Fibroblast of the conjunctiva (primary cell): ENCODE data around the gene FLT1.

Experiments used
- DNase-seq: peaks from one replicate; pipeline ENCODE4 v3.0.0-alpha.2; 2010; ENCODE audit warnings: low read depth

The FLT1 gene

DNA sequence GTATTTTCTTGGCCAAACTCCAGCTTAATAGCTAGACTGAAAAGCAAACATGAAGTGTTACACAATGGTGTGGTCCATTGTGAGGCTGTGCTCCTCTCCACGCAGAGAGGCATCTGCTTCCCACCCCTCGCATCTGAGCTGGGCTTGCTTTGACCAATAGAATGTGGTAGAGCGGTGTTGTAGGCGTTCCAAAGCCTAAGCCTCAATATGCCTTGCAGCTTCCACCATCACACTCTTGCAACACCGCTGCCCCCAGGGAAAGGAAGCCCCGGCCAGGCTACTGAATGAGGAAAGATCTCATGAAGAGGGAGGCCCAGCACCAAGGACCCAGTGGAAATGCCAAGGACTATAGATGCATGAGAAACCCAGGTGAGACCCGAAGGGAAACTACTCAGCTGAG lies 9.4 kb downstream of the FLT1 start:
- DNase-seq = no peak

DNA sequence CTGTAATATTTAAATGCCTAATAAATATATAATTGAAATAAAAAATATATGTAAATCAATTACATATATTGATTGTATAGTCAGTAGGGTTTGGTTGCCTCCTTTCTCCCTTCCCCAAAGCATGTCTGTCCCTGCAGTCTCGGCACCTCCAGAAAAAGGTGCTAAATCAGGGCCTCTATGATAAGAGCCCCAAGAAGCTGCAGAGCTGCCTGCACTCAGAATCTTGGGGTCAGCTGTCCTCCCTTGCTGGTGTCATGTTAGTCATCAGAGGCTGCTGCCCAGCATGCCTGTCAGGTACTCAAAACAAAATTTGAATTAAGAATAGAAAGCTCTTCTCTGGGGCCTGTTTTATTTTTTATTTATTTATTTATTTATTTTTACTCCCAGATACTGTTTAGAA lies 9.8 kb downstream of the FLT1 start:
- DNase-seq = no peak

DNA sequence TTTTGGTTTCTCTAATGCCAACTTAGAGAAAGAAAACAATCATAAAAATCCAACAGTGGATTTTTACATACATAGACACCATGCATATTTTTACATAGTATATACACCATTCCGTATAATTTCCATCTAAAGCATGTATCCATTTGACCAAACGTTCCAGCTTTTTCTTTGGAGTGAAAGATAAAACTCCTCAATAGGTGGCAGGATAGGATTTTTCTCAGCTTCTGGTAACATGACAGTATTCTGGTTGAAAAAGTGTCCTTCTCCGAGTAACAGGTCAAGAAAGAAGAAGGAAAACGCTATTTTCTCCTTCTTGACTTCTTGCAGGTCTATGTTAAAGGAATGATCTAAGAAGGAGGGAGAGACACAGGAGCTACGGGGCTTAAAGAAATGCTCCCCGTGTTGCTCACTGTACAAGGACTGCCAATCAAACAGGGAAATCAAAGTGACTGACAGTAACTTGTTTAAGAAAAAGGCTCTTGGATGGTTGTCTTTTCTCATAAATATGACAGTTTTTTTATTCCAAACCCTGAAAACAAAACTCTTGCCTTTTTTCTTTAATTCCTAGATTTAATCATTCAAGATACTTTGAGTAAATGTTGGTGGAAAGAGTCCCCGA lies 11.5 kb downstream of the FLT1 start:
- DNase-seq = no peak

DNA sequence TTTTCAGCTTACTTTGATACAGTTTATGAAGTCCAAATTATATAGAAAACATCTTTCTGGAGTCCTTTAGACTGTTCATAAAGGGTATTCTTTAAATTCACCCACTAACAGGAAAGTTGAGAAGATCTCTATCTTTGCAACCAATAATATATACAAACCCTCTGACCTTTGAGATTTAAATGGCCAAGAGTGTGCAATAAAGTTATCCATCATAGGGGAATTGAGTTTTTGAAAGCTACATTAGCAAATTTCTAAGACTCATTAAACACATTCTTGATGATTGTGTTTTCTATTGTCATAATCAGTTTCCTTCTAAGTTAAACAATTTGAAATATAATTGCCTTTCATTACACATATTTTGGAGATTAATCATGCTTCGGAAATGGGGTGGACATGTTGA lies 15.9 kb downstream of the FLT1 start:
- DNase-seq = no peak

DNA sequence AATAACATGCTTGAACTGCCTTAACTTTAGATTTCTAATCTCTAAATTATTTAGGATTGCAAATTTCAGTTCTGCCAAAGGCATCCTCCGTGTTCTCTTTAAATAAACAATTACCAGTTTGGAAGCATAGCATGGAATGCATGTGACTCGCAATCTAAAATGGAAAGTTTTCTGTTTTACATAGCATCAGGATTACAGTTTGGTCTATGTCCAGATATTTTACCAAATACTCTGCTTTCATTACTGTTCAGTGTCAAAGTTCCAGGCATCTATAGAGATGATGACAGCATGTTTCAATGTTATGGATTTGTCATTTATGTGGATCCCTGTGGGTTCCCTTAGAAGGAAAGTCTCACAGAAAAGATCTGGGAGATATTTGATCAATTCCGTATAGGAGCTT lies 16.8 kb downstream of the FLT1 start:
- peak; percentile 33 for DNase-seq

DNA sequence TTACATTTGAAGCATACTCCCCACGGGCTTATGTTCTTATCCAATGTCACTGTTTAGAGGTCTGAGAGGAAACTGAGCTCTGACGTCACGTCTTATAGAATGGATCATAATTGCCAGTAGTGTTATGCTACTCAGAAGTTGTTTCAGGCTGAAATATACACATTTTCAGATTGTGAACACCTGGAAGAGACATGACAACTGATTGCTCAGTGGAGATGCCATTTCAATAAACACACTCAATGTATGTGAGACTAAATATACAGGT lies 17.3 kb downstream of the FLT1 start:
- no peak for DNase-seq

DNA sequence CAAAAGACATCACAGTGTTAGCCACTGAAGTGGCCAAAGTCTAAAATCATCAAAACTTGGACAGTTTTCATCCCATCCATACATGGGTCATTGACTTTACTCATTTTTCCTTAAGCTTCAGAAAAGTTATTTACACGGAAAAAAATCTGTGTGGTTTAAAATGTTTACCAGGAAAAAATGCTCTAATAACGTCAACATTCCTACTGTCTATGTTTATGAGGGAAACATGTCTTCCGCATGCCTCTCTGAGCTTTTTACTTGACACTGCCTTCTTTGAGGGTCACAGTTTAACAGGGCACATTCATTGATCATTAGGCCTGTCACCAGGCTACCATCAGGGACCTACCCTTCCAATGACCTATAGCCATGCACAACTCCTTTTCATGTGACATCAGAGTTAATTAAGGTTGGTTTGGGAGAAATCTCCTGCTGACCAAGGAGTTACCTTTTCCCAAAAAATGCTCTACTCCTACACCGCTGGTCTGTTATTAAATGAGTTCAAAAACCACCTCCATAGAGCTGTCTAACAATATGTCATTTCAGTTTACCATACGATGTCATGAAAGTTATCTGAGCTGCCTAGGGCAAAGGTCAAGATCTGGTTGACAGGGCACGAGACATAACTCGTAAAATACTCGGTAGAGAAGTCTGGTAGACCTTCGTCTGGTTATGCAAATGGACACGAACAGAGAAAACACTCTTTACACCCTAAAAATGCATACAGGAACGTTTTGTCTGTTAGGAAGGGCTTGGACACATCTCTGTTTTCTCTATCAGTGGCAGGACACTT lies 17.8 kb downstream of the FLT1 start:
- no peak for DNase-seq

DNA sequence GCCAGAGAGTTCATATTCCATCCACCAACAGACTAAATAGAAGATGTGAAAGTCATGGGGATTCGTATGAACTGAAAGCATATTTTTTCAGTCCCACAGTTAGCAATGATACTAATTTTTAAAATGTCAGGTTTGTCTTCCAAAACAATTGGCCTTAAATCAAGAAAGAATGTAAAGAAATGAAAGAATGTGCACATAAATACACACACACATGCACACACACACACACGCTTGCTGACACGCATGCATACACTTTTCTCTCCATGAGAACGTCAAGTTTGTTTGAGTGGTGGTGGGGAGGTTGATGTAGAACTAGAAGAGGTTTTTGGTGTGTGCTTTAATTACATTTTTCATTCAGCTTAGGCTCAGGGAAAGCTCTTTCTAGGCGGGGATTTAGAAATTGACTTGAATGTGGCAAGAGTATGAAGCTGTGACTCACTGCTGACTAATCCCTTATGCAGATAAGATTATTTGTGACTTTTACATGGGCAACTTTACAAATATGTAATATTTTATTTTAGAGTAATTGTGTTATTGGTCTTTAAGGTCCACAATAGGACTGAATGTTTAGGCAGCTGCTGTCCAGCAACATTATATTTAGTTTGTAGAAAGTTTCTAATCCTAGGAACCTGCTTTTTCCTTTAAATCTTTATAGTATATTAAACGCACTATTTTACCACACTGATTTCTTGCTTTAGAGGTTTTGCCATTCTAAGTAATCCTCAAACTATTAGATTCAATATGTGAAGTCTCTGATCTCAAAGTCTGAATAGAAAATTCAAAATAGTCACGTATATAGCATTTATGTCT lies 18.8 kb downstream of the FLT1 start:
- DNase-seq = peak; percentile 76

DNA sequence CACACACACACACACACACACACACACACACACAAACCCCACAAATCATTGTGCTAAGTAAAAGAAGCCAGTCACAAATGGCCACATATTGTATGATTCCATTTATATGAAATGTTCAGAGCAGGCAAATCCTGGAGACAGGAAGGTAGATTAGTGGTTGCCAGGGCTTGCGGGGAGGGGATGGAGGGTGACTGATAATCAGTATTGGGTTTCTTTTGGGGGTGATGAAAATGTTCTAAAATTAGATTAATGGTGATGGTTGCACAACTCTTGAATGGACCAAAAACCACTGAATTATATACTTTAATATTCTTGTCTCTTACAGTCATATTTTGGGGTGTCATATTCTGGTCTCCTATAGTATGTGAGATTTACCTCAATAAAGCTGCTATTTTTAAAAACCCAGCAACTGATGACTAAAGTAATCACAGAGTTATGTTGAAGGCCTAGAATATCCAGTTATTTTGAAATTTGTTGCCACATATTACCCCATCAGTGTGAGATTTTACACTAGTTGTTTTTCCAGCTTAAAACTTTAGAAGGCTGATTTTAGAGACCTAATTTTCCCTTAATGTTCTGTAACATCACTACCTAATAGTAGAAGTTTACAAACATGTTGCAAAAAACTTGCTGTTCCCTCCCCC lies 20.3 kb downstream of the FLT1 start:
- no peak for DNase-seq

DNA sequence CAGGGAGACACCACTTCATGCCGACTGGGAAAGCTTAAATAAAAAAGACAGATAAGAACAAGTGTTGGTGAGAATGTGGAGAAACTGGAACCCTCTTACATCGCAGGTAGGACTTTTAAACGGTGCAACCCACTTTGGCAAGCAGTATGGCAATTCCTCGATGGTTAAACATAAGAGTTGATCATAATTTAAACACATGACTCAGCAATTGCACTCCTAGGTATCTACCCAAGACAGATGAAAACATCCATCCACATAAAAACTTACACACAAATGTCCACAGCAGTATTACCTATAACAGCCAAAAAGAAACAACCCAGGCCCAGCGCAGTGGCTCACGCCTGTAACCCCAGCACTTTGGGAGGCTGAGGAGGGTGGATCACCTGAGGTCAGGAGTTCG lies 21.9 kb downstream of the FLT1 start:
- no peak for DNase-seq

DNA sequence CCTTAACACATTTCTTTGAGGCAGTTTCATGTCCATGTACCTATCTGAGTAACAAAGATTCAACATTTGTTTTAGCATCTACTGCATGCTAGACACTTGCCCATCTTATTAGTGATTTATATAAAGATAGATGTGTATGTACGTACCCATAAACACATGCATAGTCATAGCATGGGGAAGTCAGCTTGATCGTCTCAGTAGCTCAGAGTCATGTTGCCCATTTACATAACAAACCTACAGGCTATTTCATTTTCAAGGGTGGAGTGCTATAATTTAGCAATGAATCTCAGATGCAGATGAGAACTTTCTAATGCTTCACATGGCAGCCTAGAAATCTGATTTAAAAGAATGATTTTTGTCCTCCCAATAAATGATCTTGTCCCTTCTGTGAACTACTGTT lies 23.5 kb downstream of the FLT1 start:
- DNase-seq = no peak

DNA sequence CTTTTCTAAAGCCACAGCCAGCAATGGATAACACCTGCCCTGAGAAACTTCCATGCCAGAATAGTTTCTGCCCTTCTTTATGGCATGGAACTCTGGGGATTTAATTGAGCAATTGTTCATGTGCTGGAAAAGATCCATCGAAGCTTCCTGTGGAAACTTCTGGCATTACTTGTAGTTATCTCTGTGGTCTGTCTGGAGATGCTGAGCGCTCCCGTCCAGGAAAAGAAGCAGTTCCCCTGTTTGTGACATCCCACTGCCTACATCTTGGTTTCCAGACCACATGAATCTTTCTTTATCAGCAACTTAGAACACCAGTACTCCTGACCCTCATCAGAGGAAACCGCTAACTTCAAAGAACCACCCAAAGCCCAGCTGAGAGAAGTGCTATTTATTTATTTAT lies 24.6 kb downstream of the FLT1 start:
- no peak for DNase-seq

DNA sequence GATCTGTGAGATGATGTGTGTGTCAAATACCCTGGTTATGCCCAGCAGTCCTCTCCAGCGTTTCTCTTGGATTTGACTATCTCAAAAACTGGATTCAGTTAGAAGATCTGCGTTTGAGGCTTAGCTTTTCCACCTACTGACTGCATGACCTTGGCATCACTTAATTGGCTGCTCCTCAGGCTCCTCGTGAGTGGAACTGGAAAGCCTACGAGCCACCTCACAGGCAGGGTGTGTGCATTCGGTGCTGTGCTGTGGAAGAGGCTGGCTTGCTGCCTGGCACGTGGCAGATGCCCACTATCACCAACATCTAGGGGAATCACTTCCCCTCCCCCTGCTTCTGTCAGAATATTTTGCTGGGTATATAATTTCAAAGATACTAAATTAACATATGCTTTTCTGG lies 25.6 kb downstream of the FLT1 start:
- no peak for DNase-seq

DNA sequence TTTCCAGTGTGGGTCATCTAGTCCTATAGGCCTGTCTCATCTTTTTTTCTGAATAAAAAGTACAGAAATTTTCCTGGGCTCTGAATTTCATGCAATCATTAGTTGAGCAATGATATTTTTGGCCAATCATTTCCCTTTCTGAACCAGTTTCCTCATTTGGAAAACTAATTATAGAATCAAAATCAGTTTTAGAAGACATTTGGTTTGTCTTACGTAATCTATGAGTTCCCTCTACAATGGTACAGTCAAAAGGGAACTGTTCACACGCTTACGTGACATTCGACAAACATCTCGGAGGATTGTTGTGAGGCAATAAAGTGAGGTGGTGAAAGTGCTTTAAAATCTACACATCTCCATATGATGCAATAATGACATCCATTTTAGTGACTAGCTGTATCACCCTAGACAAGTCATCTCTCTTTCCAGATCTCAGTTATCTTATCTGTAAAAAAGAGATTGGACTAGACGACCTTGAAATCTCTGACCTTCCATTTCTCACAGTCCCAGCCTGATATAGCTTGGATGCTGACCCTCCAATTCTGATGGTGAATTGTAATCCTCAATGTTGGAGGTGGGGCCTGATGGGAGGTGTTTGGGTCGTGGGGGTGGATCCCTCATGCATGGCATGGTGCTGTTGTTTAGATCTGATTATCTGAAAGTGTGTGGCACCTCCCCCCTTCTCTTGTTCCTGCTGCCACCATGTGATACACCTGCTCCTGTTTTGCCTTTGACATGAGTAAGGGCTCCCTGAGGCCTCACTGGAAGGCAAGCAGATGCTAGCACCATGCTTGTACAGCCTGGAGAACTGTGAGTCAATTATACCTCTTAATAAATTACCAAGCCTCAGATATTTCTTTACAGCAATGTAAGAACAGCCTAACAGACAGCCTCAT lies 26.7 kb downstream of the FLT1 start:
- no peak for DNase-seq

DNA sequence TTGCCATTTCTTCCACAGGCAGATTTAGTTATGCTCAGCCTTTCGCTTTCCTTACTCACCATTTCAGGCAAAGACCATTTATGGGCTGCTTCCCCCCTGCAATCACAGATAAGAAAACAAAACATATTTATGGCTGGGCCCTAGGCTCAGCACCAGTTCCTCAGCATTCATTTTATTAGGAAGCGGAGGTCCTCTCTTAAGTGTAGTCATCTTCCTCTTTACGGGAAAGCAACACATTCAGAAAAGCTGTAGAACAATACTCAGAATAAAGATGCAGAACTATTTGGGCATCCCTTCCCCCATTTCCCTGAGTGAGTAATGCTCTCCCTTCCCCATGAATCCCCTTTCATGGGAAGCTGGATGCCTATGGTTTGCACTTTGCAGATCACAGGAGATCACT lies 27.9 kb downstream of the FLT1 start:
- DNase-seq = no peak

DNA sequence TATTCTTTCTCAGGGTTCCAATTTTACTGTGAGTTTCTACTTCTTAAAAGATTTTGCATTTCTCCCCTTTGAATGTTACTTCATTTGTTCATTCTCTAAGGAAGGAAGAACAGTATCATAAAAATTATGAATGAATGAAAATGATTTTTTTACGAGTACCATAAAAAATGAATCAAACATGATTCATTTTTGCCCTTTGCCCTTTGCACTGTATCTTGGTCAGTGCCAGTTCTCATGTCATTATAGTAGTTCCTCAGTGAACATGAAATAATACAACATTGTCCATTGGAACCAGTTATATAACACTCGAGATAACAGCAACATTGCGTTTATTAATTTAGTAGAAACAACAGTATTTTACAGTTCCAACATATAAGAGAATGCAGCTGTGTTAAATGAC lies 28.8 kb downstream of the FLT1 start:
- DNase-seq = no peak

DNA sequence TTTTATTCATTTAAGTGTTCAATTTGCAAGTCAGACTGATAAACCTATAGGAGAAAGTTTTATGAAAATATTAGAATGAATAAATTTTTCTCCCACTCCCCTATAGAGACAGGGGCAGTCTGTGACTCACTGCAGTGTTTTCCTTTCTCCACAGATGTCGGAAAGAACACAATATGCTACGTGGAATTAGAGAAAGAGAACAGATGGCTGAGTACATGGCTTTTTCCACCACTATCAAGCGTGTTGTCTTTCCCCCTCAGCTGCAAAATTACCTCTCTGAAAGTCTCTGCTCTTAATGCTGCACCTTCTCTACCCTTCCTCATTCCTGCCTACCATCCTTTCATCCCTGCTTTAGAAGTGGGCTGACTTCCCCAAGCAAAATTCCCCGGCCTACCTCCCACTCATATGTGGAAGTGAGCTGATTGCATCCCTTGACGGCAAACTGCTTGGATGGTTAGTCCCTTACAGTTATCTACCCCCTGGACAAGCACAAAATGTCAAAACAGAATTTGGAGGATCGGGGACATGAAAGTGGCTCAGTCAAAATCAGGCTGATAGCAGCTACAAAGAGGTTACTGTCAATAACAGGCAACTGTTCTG lies 30.0 kb downstream of the FLT1 start:
- no peak for DNase-seq

DNA sequence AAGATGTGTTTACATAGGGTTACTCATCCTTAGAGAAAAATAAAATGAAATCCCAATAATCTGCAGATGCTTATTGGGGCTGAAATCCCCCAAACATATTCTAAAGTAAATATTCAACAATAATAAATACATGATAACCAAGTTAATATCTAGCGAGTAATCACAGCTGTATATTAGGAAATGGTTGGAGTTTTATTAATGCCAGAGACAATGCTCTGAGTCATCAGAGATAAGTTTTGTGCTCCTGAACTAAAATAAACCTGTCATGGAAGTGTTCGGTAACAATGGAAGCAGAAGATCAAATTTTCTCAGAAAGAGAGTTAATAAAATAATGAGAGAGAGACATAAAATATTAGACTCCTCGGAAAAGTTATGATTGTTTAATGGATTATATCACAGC lies 31.4 kb downstream of the FLT1 start:
- no peak for DNase-seq

DNA sequence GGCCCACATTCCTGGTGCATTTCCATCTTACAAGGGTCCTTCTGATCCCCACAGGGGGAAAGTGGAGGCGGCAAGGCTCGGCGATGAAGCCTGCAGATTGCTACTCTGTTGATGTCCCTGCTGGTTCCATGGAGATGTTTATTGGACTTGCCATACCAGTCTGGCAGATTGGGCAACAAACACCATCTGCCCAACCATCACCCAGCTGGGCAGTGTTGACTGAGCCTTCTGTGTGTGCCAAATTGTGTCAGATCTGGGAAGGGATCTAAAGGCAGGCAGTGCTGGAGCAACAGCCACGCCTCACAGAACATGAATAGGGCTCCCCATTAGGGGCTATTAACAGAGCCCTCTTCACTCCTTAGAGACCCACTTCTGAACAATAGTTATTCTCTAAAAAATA lies 35.0 kb downstream of the FLT1 start:
- DNase-seq = no peak

DNA sequence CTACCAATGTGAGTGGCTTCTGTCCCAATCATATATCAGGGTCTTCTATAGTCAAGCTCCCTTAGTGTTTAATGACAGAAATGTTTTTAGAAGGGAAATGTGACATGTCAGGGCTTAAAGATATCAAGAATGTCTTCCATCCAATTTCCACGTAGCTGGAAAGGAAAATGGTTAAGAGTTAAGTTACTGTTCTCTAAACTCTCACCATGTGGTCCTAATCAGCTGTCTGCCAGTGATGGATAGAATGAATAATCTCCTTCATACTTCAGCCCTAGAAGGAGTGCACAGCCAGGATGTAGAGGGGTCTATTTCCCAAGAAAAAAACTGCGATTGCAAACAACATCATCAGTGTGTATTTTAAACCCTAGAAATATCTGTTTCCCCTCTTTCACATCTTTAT lies 36.3 kb downstream of the FLT1 start:
- DNase-seq = no peak

DNA sequence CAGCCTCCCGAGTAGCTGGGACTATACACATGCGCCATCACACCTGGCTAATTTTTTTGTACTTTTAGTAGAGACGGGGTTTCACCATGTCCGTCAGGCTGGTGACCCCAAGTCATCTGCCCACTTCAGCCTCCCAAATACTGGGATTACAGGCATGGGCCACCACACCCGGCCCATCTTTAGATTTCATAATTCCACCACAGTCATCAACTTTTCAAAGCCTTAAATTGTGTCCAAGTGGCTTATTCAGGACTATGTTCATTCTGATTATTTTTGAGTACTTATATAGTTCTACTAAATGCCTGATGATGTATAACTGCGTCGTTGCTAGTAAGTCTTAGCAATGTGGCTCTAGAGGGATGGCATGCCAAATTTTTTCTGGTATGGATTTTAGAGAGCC lies 36.9 kb downstream of the FLT1 start:
- DNase-seq = no peak

DNA sequence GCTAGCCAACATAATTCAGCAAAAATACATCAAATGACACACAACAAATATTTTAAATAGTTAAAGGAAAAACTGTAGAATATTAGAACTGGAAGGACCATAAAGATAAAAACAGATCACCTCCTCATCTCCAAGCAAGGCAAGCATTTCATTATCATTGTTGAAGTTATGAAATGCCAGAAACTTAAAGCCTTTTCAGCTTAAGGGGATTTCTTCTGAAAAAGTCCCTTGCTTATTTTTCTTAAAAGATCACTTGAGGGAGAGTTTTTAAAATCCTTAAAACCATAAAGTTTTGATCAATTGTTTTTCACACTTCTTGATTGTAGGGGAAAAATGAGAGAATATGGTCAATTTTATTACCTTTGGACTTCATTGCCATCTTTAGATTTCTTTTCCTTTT lies 37.4 kb downstream of the FLT1 start:
- DNase-seq = no peak
